ENCODE data around the gene NUMA1. TPM values are rescaled to one million over a fixed set of nuclear protein-coding genes. Genes with fewer than 3 reads are reported as not detected.

The NUMA1 gene
- total and polyA plus RNA-seq, 2 of the 13 experiments (the other 11 are each of a cell fraction or from before 2014, with no cell fraction given) = 57.3 to 60.2 TPM

- in situ Hi-C loops (cut with HindIII; ENCODE audit: extremely low pct_ligation_motif_present, low pct_unique_long_range_greater_than_20kb) = no loop called here
- intact Hi-C loops (cut with micrococcal nuclease; ENCODE audit: unreplicated experiment) = no loop called here
- Histone ChIP-seq H3K36me3 (replicated peaks in 1 of 2; ENCODE audit: control insufficient read depth in 1 of 2, insufficient read depth in 2 of 2, low read length in 2 of 2) (peaks cover 17 to 46% of the 10 kb centered on the region in 2 experiments), H2AFZ (ENCODE audit: low read length) (no peak overlapping the region), H4K20me1 (ENCODE audit: insufficient read depth, low read length) (no peaks in the 10 kb centered on the region), H3K9ac (ENCODE audit: insufficient read depth, low read depth, low read length) (no peak overlapping the region), H3K27ac (ENCODE audit: extremely low read length, insufficient read depth, low read length) (no peak overlapping the region), H3K79me2 (ENCODE audit: insufficient read depth, low read length) (no peaks in the 10 kb centered on the region), H3K4me2 (ENCODE audit: low read depth, low read length) (no peak overlapping the region), H3K9me3 (ENCODE audit: low read length) (no peaks in the 10 kb centered on the region), H3K4me1 (ENCODE audit: insufficient read depth, low read length) (no peaks in the 10 kb centered on the region), H3K4me3 (replicated peaks in 1 of 3; ENCODE audit: insufficient read depth in 1 of 3, low read depth in 2 of 3, low read length in 3 of 3) (no peak overlapping the region), H3K27me3 (ENCODE audit: control insufficient read depth in 1 of 2, insufficient read depth in 2 of 2, low read length in 2 of 2) (no peaks in the 10 kb centered on the region)
- ChIA-PET POLR2A (no interaction called here), CTCF (ENCODE audit: low intra/inter-chr PET ratio, low total read pairs) (no interaction called here)
- no TSS peak for BruUV-seq (replicated peaks)
- no peak for FAIRE-seq
- 45% methylated on average over 2 of the region's 2 CpGs for WGBS (ENCODE audit: low lambda C conversion rate)
- ATAC-seq = no peak
- DNase-seq (ENCODE audit: low spot score) = no peak
- TF ChIP-seq ETV5 (CRISPR knock-in tag; IDR thresholded peaks at IDR 0.05; ENCODE audit: borderline replicate concordance) (no peak), ZNF407 (CRISPR knock-in tag; IDR thresholded peaks at IDR 0.05; ENCODE audit: not compliant biosample characterization) (no peak), EZH2 (conservative IDR thresholded peaks at IDR 0.05; ENCODE audit: low read depth, low read length) (no peak), ZNF33B (CRISPR knock-in tag; IDR thresholded peaks at IDR 0.05) (no peak), KDM2A (CRISPR knock-in tag; IDR thresholded peaks at IDR 0.05; ENCODE audit: borderline replicate concordance, low read depth) (no peak), ZNF780A (CRISPR knock-in tag; IDR thresholded peaks at IDR 0.05) (no peak), GABPA (IDR thresholded peaks at IDR 0.05; ENCODE audit: low read depth, low read length) (no peak), GABPA (CRISPR knock-in tag; IDR thresholded peaks at IDR 0.05; ENCODE audit: low read depth) (no peak), ZNF790 (CRISPR knock-in tag; IDR thresholded peaks at IDR 0.05; ENCODE audit: borderline replicate concordance) (no peak), ZNF121 (CRISPR knock-in tag; IDR thresholded peaks at IDR 0.05) (no peak), ZSCAN21 (CRISPR knock-in tag; IDR thresholded peaks at IDR 0.05; ENCODE audit: borderline replicate concordance) (no peak), ZNF792 (CRISPR knock-in tag; IDR thresholded peaks at IDR 0.05) (no peak), ZNF281 (CRISPR knock-in tag; IDR thresholded peaks at IDR 0.05; ENCODE audit: borderline replicate concordance) (no peak), ASH2L (IDR thresholded peaks at IDR 0.05; ENCODE audit: insufficient read length, low read depth, low read length) (no peak), ZFP36 (IDR thresholded peaks at IDR 0.05; ENCODE audit: borderline replicate concordance, low read depth, low read length, partially characterized antibody) (no peak), ZNF670 (CRISPR knock-in tag; IDR thresholded peaks at IDR 0.05; ENCODE audit: borderline replicate concordance) (no peak)
Observed at GRCh38 chr11:71987521-71987920, 92.8 kb downstream of the NUMA1 start.
